T-helper 22 cell (primary cell): ENCODE data around the gene SPRYD7.
"Not testable (repeated sequence)": the region's sequence is repeated elsewhere in the genome, so short reads cannot be mapped to it uniquely, and the experiment has no call there.

Source experiments
- DNase-seq: peaks from one replicate; pipeline ENCODE4 v3.0.0-alpha.2; 2020; ENCODE audit warnings: low read depth

Gene SPRYD7, protein sequence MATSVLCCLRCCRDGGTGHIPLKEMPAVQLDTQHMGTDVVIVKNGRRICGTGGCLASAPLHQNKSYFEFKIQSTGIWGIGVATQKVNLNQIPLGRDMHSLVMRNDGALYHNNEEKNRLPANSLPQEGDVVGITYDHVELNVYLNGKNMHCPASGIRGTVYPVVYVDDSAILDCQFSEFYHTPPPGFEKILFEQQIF

DNA sequence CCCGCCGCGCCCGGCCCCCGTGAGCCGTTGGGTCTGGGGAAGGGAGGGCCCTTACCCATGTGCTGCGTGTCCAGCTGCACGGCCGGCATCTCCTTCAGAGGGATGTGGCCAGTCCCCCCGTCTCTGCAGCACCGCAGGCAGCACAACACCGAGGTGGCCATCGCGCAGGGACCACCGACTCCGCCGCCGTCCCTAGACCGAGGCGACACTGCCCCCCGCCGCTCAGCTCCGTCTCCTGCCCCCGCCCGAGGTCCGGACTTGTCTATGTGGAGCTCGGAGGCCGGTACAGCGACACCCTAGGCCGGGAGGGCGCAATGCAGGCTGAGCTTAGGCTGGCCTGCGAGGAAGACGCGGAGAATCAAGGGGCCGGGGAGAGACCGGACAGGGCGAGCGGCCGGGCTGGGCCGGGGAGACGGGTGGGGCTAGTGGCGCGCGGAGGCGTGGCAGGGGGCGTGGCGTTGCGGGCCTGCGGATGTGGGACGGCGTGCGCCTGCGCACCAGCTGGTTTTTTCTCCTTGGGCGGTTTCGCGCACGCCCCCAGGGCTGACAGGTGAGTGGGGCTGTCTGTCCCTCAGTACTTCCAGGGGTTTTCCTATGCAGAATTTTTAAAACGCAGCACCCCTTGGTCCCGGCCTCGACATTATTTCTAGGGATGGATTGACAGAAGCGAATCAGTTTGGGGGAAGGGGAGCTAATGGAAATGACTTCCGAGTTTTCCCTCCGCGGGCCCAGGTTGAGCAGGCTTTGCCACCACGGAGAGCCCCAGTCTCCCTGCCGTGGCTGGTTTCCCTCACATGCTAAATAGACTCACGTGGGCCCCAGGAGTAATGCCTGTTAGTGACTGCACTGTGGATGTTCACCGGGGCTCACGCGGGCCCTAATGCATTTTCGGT is at the start of gene SPRYD7:
Gene SPRYD7, minus strand, starts transcription at position 266 of the 893 bp plus-strand sequence. Its CDS starts 105 bp downstream, at position 161.
- peak; percentile 85 for DNase-seq

DNA sequence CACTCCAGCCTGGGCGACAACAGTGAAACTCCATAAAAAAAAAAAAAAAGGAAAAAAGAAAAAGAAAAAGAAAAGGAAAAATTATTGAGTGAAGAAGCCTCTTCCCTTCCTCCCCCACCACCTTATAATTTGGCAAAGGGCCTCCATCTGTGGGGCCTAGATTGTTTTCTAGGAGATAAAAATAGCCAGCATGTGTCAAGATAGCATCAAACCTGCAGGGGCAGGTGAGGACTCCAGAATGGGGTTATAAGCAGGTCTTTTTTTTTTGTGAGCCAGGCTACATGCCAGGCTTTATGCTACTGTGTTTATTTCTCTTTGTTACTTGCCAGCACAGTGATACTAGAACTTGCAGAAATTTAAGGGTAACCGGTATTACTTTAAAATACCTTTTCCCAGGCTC is 49.0 kb upstream of the SPRYD7 start:
- DNase-seq = no peak

DNA sequence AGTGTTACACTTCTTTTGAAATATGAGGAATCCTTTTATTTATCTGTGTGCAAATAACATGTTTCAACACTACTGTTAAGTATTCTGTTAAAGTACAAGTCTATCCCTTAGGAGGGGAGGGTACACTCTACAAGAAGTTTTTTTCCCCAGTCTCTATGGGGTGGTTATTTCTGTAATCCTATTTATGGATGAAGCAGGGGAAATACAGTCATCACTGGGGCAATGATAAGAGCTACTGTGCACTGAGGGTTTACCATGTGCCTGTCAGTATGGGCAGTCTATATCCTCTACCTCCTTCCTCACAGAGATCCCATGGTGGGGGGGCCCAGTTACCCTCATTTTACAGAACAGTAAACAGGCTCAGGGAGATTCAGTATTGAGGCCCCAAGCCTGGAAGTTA is 44.1 kb upstream of the SPRYD7 start:
- no peak for DNase-seq

DNA sequence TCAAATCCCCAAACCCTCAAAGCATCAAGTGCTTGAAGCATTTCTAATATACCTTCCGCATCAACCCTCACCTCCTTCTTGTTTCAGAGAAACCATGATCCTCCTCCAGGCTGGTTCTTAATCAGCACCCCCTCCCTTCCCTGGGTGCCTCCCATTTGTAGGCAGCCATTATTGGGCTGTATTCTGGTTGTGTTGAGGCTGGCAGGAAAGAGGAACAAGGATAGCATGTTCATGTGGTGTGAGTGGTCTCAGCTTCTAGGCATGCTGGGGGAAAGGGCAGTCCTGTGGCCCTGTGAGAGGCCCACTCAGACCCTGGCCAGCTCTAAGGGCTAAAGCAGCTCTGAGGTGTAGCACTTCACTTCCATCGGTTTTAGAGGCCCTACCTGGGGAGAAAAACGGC is 41.9 kb upstream of the SPRYD7 start:
- no peak for DNase-seq

DNA sequence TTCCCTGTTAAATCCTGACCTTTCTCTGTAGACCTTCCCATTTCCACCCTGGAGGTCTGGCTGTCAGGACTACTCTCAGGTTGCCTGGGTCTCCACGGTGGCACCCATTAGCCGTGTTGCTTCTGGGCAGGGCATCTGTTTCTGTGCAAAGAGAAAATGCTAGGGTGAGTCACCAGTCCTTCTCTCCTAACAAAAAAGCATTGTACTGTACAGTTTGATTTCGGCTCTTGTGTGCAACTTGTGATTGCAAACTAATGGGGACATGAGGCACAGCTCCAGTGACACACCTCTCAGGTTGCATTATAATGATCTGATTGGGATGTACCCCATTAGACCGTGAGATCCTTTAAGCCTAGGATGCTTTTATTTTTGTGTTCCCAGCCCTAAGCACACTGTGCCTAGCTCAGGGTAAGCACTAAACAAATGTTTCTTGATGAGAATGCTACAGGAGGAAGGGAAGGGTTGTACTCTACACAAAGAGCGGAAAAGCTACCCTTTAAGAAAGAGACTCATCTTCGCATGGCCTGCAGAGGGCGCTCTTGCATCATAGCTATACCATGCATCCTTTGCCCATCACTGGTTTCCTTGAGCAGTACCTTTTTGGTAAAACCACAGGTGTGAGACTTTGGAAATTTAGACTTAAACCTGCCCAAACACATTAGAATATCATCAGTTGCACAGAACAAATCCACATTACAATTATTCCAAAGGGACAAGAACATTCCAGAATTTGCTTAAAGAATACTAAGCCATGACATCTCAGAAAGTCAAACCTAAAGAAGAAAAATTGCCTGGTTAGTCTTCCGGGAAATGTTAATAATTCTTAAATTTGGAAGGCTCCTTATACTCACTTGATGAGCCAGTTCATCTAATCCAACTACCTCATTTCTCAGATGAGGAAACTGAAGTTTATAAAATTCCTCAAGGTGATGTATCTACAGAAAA is 40.4 kb upstream of the SPRYD7 start:
- peak; percentile 40 for DNase-seq

DNA sequence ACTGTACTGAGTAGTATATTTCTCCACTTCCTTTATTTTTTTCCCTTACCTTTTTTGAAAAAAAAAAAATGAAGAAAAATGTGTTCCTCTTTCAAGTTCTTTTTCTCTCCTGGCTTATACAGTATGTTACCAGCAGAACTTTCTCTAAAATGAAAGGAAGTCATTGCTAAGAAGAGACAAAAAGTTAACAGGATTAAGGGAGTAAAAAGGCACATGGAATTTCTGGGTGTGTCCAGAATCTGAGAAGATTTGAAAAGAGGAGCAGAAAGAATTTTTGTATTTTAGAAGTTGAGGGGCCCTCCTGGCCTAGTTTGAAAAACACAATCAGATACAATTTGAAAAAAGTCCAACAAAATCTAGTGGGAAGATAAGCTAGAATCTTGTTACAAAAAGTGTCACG is 39.7 kb upstream of the SPRYD7 start:
- DNase-seq = no peak

DNA sequence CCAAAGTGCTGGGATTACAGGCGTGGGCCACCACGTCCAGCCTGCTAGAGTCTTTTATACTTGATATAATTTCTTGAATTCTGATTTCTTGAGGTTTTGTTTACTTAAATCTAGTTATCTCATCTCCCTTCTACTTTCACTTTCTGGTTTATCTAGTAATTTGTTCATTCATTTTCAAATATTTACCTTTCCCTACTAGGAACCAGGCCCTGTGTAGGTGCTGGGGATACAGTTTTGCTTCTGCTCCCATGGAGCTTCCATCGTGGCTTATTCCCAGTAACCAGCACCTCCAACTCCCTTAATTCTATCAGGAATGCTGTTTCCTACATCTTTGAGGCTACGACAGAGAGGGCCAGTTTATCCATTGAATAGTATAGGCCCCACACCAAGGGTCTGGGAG is 36.6 kb upstream of the SPRYD7 start:
- no peak for DNase-seq

DNA sequence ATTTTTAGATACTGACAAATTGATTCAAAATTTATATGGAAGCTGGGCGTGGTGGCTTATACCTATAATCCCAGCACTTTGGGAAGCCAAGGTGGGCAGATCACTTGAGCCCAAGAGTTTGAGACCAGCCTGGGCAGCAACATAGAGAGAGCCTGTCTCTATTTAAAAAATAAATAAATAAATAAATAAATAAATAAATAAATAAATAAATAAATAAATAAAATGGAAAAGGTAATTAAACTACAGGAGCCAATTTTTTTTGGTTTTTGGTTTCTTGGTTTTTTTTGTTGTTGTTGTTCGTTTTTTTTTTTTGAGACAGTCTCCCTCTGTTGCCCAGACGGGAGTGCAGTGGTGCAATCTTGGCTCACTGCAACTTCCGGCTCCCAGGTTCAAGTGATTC is 31.3 kb upstream of the SPRYD7 start:
- no peak for DNase-seq

DNA sequence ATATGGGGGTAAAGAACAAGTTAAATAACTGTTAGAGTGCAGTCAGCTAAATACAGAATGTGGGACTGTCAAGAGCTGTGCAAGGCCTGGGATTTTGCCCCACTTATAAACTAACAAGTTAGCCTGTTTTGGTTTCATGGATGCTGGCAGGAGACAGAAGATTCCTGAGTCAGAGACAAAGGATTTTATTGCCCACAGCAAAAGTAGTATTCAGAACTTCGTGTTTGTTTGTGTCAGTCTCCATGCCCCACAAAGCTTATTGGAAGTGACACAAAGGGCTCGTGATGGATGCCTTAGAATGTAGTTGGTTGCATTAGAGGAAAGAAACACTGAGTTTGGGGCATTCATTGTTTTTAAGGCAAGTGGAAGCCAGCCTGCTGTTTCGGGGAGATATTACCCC is 22.2 kb upstream of the SPRYD7 start:
- no peak for DNase-seq

DNA sequence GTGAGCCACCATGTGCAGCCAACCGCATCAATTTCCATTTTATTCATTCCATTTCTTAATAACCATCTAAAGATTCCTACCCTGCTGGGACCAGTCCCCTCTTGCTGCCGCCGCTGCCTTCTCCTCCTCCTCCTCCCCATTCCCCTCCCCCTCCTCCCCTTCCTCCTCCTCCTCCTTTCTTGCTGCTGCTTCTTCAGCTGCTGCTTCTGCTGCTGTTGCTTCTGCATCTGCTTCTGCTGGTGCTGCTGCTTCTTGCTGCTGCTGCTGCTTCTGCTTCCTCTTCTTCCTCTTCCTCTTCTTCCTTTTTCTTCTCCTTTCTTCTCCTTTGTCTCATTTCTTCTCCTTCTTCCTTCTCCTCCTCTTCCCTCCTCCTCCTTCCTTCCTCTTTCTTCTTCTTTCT is 20.0 kb upstream of the SPRYD7 start:
- DNase-seq = no peak

DNA sequence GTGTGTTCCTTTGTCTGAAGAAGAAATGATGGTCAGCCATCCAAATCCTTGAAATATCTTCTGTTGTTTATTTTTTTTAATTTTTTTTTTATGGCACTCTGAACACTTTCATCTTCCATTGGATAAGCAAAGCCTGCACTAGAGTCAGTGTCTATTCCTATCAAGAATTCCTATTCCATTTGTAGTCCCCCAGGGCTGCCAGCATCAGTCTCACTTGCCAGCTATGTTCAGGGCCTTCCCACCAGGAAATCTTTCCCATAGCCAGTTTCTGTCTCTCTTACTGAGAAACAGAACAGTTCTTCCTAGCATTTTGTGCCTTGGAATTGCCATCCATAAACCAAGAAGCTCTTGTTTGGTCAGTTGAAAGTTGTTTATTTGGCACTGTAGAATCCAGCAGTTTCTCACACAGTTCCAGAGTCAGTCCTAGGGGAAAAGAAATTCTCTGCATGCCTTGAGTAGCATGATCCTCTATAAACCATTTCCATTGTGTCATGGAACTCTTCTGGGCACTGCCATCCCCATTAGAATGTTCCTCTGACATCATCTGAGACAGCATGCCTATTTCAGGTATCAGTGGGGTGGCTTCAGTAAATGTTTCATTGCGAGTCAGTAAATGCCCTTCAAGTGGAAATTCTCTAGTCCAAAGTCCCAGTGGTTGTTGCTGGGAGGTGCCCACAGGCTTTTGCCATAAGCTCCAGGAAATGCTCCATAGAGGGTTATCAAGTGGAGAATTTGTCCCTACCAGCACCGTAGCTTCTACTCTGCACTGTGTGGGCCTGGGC is 18.7 kb upstream of the SPRYD7 start:
- DNase-seq = no peak

DNA sequence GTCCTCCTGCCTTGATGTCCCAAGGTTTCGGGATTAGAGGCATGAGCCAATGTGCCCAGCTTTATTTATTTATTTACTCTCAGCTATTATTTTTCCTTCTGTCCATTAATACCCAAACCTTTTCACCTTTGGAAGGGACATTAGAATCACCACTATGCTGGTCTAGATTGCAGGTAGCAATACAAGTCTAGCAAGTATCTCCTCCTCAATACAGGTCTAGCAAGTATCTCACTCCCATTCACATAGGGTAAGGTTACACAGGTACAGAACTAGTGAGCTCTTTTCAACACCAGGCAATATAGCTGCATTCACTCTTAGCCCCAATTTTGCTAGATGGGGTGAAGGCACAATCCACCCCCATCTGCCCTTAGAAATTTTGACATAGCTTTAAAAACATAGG is 17.4 kb upstream of the SPRYD7 start:
- DNase-seq = no peak

DNA sequence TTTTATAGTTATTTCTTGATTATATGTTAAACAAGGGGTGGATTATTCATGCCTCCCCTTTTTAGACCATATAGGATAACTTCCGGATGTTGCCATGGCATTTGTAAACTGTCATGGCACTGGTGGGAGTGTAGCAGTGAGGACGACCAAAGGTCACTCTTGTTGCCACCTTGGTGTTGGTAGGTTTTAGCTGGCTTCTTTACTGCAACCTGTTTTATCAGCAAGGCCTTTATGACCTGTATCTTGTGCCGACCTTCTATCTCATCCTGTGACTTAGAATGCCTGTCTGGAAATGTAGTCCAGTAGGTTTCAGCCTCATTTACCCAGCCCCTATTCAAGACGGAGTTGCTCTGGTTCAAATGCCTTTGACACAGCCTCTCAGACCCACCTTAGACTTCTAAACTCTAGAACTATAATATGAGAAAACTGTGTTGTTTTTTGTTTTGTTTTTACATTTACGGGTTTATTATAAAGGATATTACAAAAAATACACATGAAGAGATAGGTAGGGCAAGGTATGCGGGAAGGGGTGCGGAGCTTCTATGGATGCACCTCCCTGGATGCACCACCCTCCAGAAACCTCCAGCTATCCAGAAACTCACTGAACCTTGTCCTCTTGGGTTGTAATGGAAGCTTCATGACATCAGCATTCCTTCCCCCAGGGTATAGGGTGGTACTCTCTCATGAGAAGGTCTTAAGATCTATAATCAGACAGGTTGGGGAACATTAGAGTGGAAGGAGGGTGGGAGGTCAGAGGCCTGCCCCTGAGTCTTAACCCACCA is 15.8 kb upstream of the SPRYD7 start:
- DNase-seq = no peak

DNA sequence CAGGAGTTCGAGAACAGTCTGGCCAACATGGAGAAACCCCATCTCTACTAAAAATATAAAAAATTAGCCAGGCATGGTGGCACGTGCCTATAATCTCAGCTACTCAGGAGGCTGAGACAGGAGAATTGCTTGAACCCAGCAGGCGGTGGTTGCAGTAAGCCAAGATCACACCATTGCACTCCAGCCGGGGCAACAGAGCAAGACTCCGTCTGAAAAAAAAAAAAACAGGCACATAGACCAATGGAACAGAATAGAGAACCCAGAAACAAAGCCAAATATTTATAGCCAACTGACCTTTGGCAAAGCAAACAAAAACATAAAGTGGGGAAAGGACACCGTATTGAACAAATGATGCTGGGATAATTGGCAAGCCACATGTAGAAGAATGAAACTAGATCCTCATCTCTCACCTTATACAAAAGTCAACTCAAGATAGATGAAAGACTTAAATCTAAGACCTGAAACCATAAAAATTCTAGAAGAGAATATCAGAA is 12.7 kb upstream of the SPRYD7 start:
- not testable (repeated sequence) for DNase-seq

DNA sequence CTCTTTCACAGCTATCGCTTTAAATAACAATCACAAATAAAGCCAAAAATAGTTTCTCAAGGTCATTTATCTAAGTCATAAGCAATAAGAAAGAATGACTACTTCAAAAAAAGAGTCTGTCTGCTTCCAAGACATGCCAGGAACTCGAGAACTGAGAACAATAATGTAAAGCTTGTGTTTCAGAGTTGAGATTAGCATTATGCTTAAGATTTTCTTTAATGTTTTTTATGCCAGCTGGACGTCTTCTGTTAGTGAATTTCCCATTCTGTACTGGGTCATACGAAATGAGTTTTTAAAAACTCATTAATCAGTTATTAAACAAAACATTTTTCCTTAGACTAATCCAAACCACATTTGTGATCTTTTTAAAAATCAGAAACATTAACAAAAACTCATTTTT is 3.2 kb upstream of the SPRYD7 start:
- no peak for DNase-seq

DNA sequence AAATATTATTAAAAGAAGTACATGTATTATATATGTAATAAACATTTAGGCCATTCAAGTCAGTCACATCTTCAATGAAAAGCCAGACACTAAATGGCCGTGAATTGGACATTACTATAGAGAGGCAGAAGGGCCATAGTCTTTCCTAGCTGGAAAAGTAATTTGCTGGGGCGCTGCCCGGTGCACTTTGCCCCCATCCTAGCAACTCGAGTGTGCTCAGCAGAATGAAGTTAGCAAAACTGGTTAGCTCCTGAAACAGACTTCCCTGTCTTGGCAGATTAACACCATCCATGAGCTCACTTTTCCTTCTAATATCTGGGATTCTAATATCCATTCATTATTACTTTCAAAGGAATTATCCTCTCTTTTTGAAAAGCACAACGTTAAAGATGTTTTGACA is 2.8 kb upstream of the SPRYD7 start:
- no peak for DNase-seq

DNA sequence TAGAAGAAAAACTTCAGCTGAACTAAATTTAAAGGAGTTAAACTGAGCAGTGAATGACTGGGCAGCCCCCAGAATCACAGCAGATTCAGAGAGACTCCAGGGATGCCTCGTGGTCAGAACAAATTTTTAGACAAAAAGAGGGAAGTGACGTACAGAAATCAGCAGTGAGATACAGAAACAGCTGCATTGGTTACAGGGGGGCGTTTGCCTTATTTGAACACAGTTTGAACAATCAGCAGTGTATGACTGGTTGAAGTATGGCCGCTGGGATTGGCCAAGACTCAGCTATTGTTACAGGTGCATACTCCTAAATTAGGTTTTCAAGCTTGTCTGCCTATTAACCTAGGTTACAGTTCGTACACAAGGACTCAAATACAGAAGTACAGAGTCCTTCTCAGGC is 2.2 kb upstream of the SPRYD7 start:
- DNase-seq = no peak

DNA sequence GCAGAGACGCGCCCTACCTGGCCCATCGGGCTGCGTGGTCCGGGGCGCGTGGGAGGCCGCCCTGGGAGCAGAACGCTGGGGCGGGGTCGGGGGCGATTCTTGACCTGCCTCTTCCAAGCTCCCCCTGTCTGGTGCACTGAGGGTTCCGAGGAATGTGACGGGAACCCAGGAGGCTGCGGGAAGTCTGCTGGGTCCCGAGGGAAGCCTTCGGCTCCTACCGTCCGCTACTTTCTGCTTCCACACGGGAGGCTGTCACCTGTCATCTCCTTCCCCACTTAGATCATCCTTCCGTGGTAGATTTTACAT is 781 bp upstream of the SPRYD7 start:
- no peak for DNase-seq

DNA sequence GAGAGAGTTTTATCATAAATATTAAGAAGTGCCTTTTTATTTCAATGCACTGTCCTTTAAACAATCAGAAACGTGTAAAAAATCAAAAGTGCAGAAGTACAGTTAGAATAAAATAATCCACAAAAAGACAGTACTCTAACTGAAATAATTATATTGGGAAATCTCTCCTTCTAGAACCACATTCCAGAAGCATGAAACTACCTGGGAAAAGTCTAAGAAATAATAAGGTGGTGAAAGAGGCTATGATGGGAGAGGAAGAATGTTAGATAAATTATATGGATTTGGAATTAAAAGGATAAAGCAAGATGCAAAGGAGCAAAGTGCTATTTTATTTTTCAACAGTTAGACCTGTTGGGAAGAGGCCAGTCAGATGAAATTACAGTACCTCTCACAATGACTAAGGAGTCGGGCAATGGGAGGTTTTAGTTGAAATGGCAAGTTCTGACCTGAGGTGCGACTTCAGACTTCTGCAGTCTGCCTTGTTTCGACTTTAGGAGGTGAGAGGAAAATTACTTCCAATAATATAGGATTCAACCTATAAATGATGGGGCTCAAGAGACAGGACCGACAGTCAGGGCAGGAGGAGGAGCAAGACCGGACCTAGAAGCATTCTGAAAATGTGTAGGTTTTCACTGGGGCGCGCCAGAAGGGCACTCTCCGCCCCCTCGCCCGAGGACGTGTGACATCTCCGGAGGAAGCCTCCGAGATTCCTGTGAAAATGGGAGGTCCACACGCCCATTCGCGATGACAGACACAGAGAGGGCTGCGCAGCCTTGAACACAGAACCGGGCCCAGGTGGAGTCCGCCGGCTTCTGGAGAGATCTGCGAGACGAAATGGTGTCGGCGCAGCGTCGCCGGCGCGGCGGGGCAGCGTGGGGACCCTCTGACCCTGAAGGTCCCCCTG is 717 bp downstream of the SPRYD7 start:
- peak; percentile 2 for DNase-seq

DNA sequence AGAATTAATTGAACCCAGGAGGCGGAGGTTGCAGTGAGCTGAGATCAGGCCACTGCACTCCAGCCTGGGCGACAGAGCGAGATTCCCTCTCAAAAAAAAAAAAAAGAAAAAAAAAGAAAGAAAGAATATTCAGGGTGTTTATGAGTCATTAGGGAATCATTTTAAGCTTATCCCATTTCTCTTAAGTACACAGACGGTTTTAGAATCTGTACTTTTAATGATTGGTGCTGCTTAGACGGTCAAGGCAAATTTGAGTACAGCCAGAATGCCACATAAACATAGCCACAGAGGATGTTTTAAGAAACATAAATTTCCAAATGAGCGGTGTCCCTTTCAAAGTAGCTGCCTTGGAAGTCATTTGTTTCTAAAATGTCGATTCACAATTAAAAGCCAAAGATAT is 2.6 kb downstream of the SPRYD7 start:
- DNase-seq = no peak
